ENCODE measurements around the gene EIPR1. TPM values are rescaled to one million over a fixed set of nuclear protein-coding genes. Genes with fewer than 3 reads are reported as not detected.

The EIPR1 gene
- total RNA-seq, 4 donors from 2014 or later: 13.1 to 41.0 (median 27.4) TPM

DNA sequence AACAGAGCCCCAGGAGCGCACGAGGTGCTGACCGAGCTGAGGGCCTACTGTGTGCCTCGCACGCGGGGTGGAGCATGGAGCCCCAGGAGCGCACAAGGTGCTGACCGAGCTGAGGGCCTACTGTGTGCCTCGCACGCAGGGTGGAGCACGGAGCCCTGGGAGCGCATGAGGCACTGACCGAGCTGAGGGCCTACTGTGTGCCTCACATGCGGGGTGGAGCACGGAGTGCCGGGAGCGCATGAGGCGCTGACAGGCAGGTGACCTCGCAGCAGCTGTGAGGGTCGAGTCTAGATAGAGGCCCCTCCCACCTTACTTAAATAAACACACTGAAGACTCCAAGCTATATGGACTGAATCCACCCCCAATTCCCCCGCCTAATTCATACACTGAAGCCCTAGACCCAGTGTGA lies 60.3 kb downstream of the EIPR1 start:
- no peak for TF ChIP-seq POLR2AphosphoS5 (IDR thresholded peaks at IDR 0.05)
- no peak for TF ChIP-seq CTCF (IDR thresholded peaks at IDR 0.05)
- no peak for TF ChIP-seq POLR2A (IDR thresholded peaks at IDR 0.05)
- no peak for TF ChIP-seq EP300 (IDR thresholded peaks at IDR 0.05; ENCODE audit: low read depth)
- 92 to 100% methylated on average over 1 to 21 of the region's 21 CpGs for WGBS, 2 donors (ENCODE audit: low coverage in 1 of 2)
- Histone ChIP-seq H3K9me3 (no peaks in the 10 kb centered on the region), H3K4me1 (no peaks in the 10 kb centered on the region), H3K36me3 (no peaks in the 10 kb centered on the region), H3K4me3 (no peak overlapping the region), H3K27ac (no peak overlapping the region), H3K27me3 (no peaks in the 10 kb centered on the region)
- in situ Hi-C loops (cut with MboI; ENCODE audit: low pct_ligation_motif_present in 1 of 4, low pct_unique_long_range_greater_than_20kb in 1 of 4, low sequenced_read_pairs in 3 of 4): no loop called here
- intact Hi-C loops (cut with DNase I; ENCODE audit: low total_unique reads): no loop called here
- DNase-seq: no peak

- intact Hi-C loops (cut with DNase I; ENCODE audit: low total_unique reads) (no loop called here), in situ Hi-C loops (cut with MboI; ENCODE audit: low pct_ligation_motif_present in 1 of 4, low pct_unique_long_range_greater_than_20kb in 1 of 4, low sequenced_read_pairs in 3 of 4) (no loop called here)
- Histone ChIP-seq H3K36me3 (no peaks in the 10 kb centered on the region), H3K27me3 (no peaks in the 10 kb centered on the region), H3K4me3 (no peak overlapping the region), H3K4me1 (no peaks in the 10 kb centered on the region), H3K9me3 (no peaks in the 10 kb centered on the region), H3K27ac (no peak overlapping the region)
- DNase-seq: no peak
- 87 to 100% methylated on average over 1 to 11 of the region's 11 CpGs for WGBS, 2 donors (ENCODE audit: low coverage in 1 of 2)
- TF ChIP-seq EP300 (IDR thresholded peaks at IDR 0.05; ENCODE audit: low read depth) (no peak), CTCF (IDR thresholded peaks at IDR 0.05) (no peak), POLR2A (IDR thresholded peaks at IDR 0.05) (no peak), POLR2AphosphoS5 (IDR thresholded peaks at IDR 0.05) (no peak)
Measured at GRCh38 chr2:3316456-3317276, 61.0 kb downstream of the EIPR1 start.

DNA sequence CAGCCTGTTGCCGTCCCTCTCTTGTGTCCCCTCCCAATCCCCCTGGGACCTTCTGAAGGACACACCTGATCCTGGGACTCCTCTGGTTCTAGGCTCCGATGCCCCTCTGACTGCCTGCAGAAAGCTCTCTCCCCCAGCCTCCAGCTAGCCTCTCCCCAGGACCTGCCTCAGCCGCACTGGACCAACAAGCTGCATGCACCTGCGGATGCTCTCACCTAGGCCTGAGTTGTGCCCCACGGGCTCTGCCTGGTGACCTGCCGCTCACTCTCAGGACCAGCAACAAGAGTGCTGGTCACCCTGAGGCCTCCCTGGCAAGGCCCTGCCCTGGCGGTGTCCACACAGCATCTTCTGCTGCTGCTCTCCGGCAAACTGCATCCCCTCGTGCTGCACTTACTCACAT lies 63.0 kb downstream of the EIPR1 start:
- no peaks in the 10 kb centered on the region for H3K36me3 ChIP-seq
- no peak overlapping the region for H3K27ac ChIP-seq
- H3K4me1 ChIP-seq: no peaks in the 10 kb centered on the region
- H3K9me3 ChIP-seq: no peaks in the 10 kb centered on the region
- no peaks in the 10 kb centered on the region for H3K27me3 ChIP-seq
- no peak for TF ChIP-seq POLR2A (IDR thresholded peaks at IDR 0.05)
- no peak for TF ChIP-seq CTCF (IDR thresholded peaks at IDR 0.05)
- no peak for TF ChIP-seq EP300 (IDR thresholded peaks at IDR 0.05; ENCODE audit: low read depth)
- TF ChIP-seq POLR2AphosphoS5 (IDR thresholded peaks at IDR 0.05): no peak
- intact Hi-C loops (cut with DNase I; ENCODE audit: low total_unique reads) (no loop called here), in situ Hi-C loops (cut with MboI; ENCODE audit: low pct_ligation_motif_present in 1 of 4, low pct_unique_long_range_greater_than_20kb in 1 of 4, low sequenced_read_pairs in 3 of 4) (no loop called here)
- WGBS, 2 donors (ENCODE audit: low coverage in 1 of 2): 88 to 96% methylated on average over 2 to 9 of the region's 9 CpGs
- H3K4me3 ChIP-seq: no peak overlapping the region
- no peak for DNase-seq

DNA sequence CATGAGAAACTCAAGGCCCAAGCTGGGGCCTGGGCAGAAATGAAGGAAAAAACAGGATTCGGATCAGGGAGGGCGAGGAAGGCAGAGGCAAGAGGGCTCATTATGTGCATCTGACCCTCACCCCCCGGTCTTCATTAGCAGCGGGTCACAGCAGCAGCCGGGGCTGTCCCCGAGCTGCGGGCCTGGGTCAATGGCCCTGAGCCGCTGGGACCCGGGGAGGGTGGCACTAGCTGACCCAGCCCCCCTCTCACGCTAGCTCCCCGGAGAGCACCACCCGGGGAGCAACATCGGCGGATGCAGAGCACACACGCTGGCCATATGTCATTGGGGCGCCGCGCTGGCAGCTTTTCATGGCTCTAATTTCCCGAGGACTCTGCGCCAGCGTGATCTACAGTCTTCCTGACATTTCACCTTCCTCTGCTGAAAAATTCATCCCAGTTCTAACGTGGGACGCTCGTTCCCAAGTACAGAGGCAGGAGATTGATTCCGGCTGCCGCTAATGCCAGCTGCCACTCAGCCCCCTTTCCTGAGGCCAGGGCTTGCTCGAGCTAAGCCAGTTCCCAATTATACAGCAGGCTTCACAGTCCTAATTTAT lies 63.7 kb downstream of the EIPR1 start:
- Histone ChIP-seq H3K4me3 (no peak overlapping the region), H3K27me3 (no peaks in the 10 kb centered on the region), H3K4me1 (no peaks in the 10 kb centered on the region), H3K36me3 (no peaks in the 10 kb centered on the region), H3K9me3 (no peaks in the 10 kb centered on the region), H3K27ac (no peak overlapping the region)
- no peak for TF ChIP-seq POLR2A (IDR thresholded peaks at IDR 0.05)
- TF ChIP-seq EP300 (IDR thresholded peaks at IDR 0.05; ENCODE audit: low read depth): no peak
- TF ChIP-seq CTCF (IDR thresholded peaks at IDR 0.05): no peak
- no peak for TF ChIP-seq POLR2AphosphoS5 (IDR thresholded peaks at IDR 0.05)
- intact Hi-C loops (cut with DNase I; ENCODE audit: low total_unique reads) (no loop called here), in situ Hi-C loops (cut with MboI; ENCODE audit: low pct_ligation_motif_present in 1 of 4, low pct_unique_long_range_greater_than_20kb in 1 of 4, low sequenced_read_pairs in 3 of 4) (no loop called here)
- no peak for DNase-seq
- 62 to 74% methylated on average over 7 to 25 of the region's 27 CpGs for WGBS, 2 donors (ENCODE audit: low coverage in 1 of 2)
